GM23338 (cell line): ENCODE results near the gene IGF2BP2. TPM values are rescaled to one million over a fixed set of nuclear protein-coding genes. Genes with fewer than 3 reads are reported as not detected.

ENCODE experiments used
- ATAC-seq: fragments of 200-7000 bp; cut with Tn5 transposase; 3 replicates; pipeline ENCODE4 v1.9.1; 2020
- DNase-seq: peaks from one replicate; pipeline ENCODE4 v3.0.0-alpha.2; 2015; ENCODE audit warnings: low spot score
- H2AFZ ChIP-seq: fragments of 200-600 bp; sonication (generic); 2 replicates; pipeline ENCODE4 v1.8.0; 2016; ENCODE audit warnings: antibody characterized with exemption, mild to moderate bottlenecking, moderate library complexity
- H3F3A ChIP-seq: fragments of 200-600 bp; sonication (generic); replicated peaks from 2 replicates; pipeline ENCODE4 v1.8.0; 2017; ENCODE audit warnings: antibody characterized with exemption, mixed run types, low read depth
- H3K27ac ChIP-seq: fragments of 200-600 bp; sonication (generic); 2 replicates; pipeline ENCODE4 v1.6.1; 2016; ENCODE audit warnings: low read depth
- H3K27me3 ChIP-seq: fragments of 200-600 bp; sonication (generic); 2 replicates; pipeline ENCODE4 v1.8.0; 2016; ENCODE audit warnings: mild to moderate bottlenecking, mixed run types, moderate library complexity; ENCODE audit not compliant: insufficient read depth
- H3K36me3 ChIP-seq: fragments of 200-600 bp; sonication (generic); 2 replicates; pipeline ENCODE4 v1.8.0; 2016; ENCODE audit warnings: mild to moderate bottlenecking; ENCODE audit not compliant: insufficient read depth
- H3K4me1 ChIP-seq: fragments of 200-600 bp; sonication (generic); 2 replicates; pipeline ENCODE4 v1.8.0; 2016; ENCODE audit warnings: mild to moderate bottlenecking, moderate library complexity; ENCODE audit not compliant: insufficient read depth
- H3K4me2 ChIP-seq: fragments of 200-600 bp; sonication (generic); 2 replicates; pipeline ENCODE4 v1.7.1; 2017; ENCODE audit warnings: mixed run types
- H3K4me3 ChIP-seq: fragments of 200-600 bp; sonication (generic); 2 replicates; pipeline ENCODE4 v1.6.1; 2016; ENCODE audit warnings: mixed run types
- H3K79me2 ChIP-seq: fragments of 200-600 bp; sonication (generic); replicated peaks from 2 replicates; pipeline ENCODE4 v1.8.0; 2017; ENCODE audit warnings: mild to moderate bottlenecking; ENCODE audit not compliant: insufficient read depth
- H3K9me2 ChIP-seq: fragments of 200-600 bp; sonication (generic); 2 replicates; pipeline ENCODE4 v1.8.0; 2017; ENCODE audit not compliant: insufficient read depth
- H4K20me1 ChIP-seq: fragments of 200-600 bp; sonication (generic); replicated peaks from 2 replicates; pipeline ENCODE4 v1.8.0; 2017; ENCODE audit warnings: mild to moderate bottlenecking; ENCODE audit not compliant: insufficient read depth
- H3K27ac Mint-ChIP-seq: 2 replicates; pipeline ENCODE4 v1.8.0; 2020; ENCODE audit warnings: inconsistent platforms, mild to moderate bottlenecking, moderate library complexity, mixed read lengths
- H3K27me3 Mint-ChIP-seq: 3 replicates; pipeline ENCODE4 v1.8.0; 2022; ENCODE audit warnings: low read depth, mild to moderate bottlenecking, moderate library complexity, mixed read lengths, inconsistent platforms; ENCODE audit not compliant: insufficient read depth, poor library complexity
- H3K36me3 Mint-ChIP-seq: 3 replicates; pipeline ENCODE4 v1.8.0; 2021; ENCODE audit warnings: low read depth, mild to moderate bottlenecking, inconsistent platforms, moderate library complexity, mixed read lengths
- H3K4me1 Mint-ChIP-seq: 3 replicates; pipeline ENCODE4 v1.8.0; 2020; ENCODE audit warnings: mild to moderate bottlenecking, inconsistent platforms, mixed read lengths
- H3K4me3 Mint-ChIP-seq: 3 replicates; pipeline ENCODE4 v1.8.0; 2021; ENCODE audit warnings: moderate library complexity, mild to moderate bottlenecking, inconsistent platforms, mixed read lengths
- H3K9me3 Mint-ChIP-seq: 3 replicates; pipeline ENCODE4 v1.8.0; 2020; ENCODE audit warnings: moderate library complexity, mild to moderate bottlenecking, inconsistent platforms, mixed read lengths
- CREB1 ChIP-seq: fragments of 250-450 bp; sonication (Bioruptor Pico); IDR thresholded peaks from 2 replicates; pipeline ENCODE4 v1.5.0; 2020; ENCODE audit warnings: low read depth, mild to moderate bottlenecking, moderate library complexity
- CTCF ChIP-seq, 2 experiments: fragments of 200-600 bp in 1 of 2; sonication (generic) in 1 of 2; conservative IDR thresholded peaks; 2 replicates each; pipeline versions ENCODE4 v1.5.1 to v1.6.1; 2016 to 2017; ENCODE audit warnings: antibody characterized with exemption in 2 of 2, low read depth in 2 of 2, mild to moderate bottlenecking in 2 of 2, moderate library complexity in 1 of 2
- ETS1 ChIP-seq: IDR thresholded peaks from 2 replicates; pipeline ENCODE4 v1.6.1; 2016; ENCODE audit warnings: antibody characterized with exemption
- EZH2 ChIP-seq: fragments of 200-600 bp; sonication (generic); IDR thresholded peaks from one replicate; pipeline ENCODE4 v1.8.0; 2017; ENCODE audit warnings: antibody characterized with exemption, mild to moderate bottlenecking, low read depth; ENCODE audit not compliant: unreplicated experiment
- EZH2phosphoT487 ChIP-seq: fragments of 200-600 bp; sonication (generic); IDR thresholded peaks from one replicate; pipeline ENCODE4 v1.8.1; 2018; ENCODE audit warnings: antibody characterized with exemption; ENCODE audit not compliant: unreplicated experiment
- JUNB ChIP-seq: IDR thresholded peaks from one replicate; pipeline ENCODE4 v1.6.1; 2016; ENCODE audit warnings: antibody characterized with exemption; ENCODE audit not compliant: unreplicated experiment
- NANOG ChIP-seq: IDR thresholded peaks from 2 replicates; pipeline ENCODE4 v1.6.1; 2016; ENCODE audit warnings: antibody characterized with exemption, borderline replicate concordance
- POLR2AphosphoS5 ChIP-seq: IDR thresholded peaks from 2 replicates; pipeline ENCODE4 v1.6.1; 2016; ENCODE audit warnings: antibody characterized with exemption, low read depth
- REST ChIP-seq: IDR thresholded peaks from one replicate; pipeline ENCODE4 v1.6.1; 2018; ENCODE audit warnings: antibody characterized with exemption; ENCODE audit not compliant: unreplicated experiment
- STAT1 ChIP-seq: IDR thresholded peaks from one replicate; pipeline ENCODE4 v1.6.1; 2016; ENCODE audit warnings: antibody characterized with exemption; ENCODE audit not compliant: unreplicated experiment
- ZNF114 ChIP-seq: fragments of 250-450 bp; sonication (Bioruptor Pico); IDR thresholded peaks from 2 replicates; pipeline ENCODE4 v1.5.0; 2020; ENCODE audit warnings: mild to moderate bottlenecking, moderate library complexity
- ZNF331 ChIP-seq: fragments of 250-450 bp; sonication (Bioruptor Pico); IDR thresholded peaks from 2 replicates; pipeline ENCODE4 v1.5.0; 2020; ENCODE audit warnings: low read depth, mild to moderate bottlenecking, moderate library complexity
- ZNF462 ChIP-seq: fragments of 250-450 bp; sonication (Bioruptor Pico); IDR thresholded peaks from 2 replicates; pipeline ENCODE4 v1.5.0; 2020; ENCODE audit warnings: mild to moderate bottlenecking, moderate library complexity
- polyA plus RNA-seq: library from polyadenylated mRNA; unstranded; fragments of >200 nt; fragmentation: Nextera tagmentation; extraction: Ambion mirVana; gene quantifications from 2 replicates; pipeline ENCODE4 v1.2.1, GENCODE V29; 2016
- total RNA-seq: library from RNA; depleted of rRNA; stranded (reverse); fragments of >200 nt; shearing (Covaris generic); gene quantifications from 2 replicates; pipeline ENCODE4 v1.2.3, GENCODE V29; 2014

The IGF2BP2 gene
- total and polyA plus RNA-seq, 2 experiments from 2014 or later: 82.9 to 84.5 TPM

- peak; percentile 46 for DNase-seq
- peak overlapping the region; percentile 66 for H3K4me2 ChIP-seq
Measured at GRCh38 chr3:185779461-185779860, 45.4 kb downstream of the IGF2BP2 start.

More at GRCh38 chr3:185779461-185779860, 45.4 kb downstream of the IGF2BP2 start:
- TF ChIP-seq JUNB: no peak
- TF ChIP-seq ZNF114 (CRISPR knock-in tag): no peak
- TF ChIP-seq STAT1: no peak
- no peak for TF ChIP-seq NANOG
- no peak for TF ChIP-seq POLR2AphosphoS5
- TF ChIP-seq ZNF331: no peak
- no peak for TF ChIP-seq REST
- TF ChIP-seq EZH2phosphoT487: no peak
- TF ChIP-seq ETS1: no peak
- TF ChIP-seq CTCF (conservative IDR thresholded peaks at IDR 0.05; ENCODE audit: low read depth in 2 of 2): no peak
- no peak for TF ChIP-seq CREB1 (CRISPR knock-in tag)
- no peak for TF ChIP-seq ZNF462 (CRISPR knock-in tag)
- TF ChIP-seq EZH2: no peak
- no peaks in the 10 kb centered on the region for H3K9me3 Mint-ChIP-seq
- H3K36me3 ChIP-seq: no peaks in the 10 kb centered on the region
- no peaks in the 10 kb centered on the region for H3F3A ChIP-seq
- no peaks in the 10 kb centered on the region for H3K9me2 ChIP-seq
- peaks cover 100% of the 10 kb centered on the region for H3K79me2 ChIP-seq
- peak overlapping the region; percentile 22 for H3K27ac Mint-ChIP-seq
- H3K4me3 ChIP-seq: peak overlapping the region; percentile 36
- no peak overlapping the region for H2AFZ ChIP-seq
- no peaks in the 10 kb centered on the region for H3K27me3 ChIP-seq
- peak overlapping the region; percentile 70 for H3K27ac ChIP-seq
- H3K4me3 Mint-ChIP-seq: peak overlapping the region; percentile 36; the same call in 1 of the 3 replicates
- H4K20me1 ChIP-seq: peaks cover 25% of the 10 kb centered on the region
- H3K36me3 Mint-ChIP-seq: peaks cover 12% of the 10 kb centered on the region
- peaks cover 55% of the 10 kb centered on the region for H3K4me1 ChIP-seq
- H3K4me1 Mint-ChIP-seq: peaks cover 69% of the 10 kb centered on the region
- H3K27me3 Mint-ChIP-seq: no peaks in the 10 kb centered on the region
- ATAC-seq: peak; percentile 53
